Measurements from ENCODE around the gene ACTL10.
A peak's percentile ranks its signal among the peaks of the same experiment; 100 is the strongest.

DNA sequence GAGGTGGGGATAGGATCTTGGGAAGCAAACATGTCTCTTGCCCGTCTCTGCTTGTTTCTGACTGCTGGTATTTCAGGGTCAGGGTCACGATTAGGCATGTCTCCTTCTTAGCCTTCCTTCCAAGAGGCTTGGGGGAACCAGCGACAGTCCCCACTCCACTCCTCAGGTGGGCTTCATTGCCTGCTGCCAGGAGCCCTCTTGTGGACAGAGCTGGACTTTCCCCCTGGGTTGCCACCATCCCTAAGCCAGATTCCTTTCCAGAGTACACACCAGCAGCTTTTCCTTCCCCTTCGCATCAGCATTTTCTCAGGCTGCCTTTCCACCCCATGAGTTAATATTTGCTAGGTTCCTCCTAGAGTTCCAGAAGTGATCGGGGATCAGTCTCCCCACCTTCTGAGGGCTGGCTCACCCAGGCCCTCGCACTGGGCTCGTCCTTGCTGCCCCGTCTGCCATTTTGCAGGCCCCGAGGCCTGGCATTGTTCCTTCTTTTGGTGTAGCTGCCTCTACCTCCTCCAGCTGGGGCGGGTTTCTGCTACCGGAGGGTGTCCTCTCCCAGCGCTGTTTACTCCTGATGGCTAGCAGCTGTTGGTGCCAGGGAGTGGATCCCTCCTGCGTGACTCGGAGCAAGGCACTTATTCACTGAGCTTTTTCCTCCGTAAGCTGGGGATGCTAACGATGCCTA, 13.4 kb upstream of the ACTL10 start:
- TF ChIP-seq, protein P1, sequence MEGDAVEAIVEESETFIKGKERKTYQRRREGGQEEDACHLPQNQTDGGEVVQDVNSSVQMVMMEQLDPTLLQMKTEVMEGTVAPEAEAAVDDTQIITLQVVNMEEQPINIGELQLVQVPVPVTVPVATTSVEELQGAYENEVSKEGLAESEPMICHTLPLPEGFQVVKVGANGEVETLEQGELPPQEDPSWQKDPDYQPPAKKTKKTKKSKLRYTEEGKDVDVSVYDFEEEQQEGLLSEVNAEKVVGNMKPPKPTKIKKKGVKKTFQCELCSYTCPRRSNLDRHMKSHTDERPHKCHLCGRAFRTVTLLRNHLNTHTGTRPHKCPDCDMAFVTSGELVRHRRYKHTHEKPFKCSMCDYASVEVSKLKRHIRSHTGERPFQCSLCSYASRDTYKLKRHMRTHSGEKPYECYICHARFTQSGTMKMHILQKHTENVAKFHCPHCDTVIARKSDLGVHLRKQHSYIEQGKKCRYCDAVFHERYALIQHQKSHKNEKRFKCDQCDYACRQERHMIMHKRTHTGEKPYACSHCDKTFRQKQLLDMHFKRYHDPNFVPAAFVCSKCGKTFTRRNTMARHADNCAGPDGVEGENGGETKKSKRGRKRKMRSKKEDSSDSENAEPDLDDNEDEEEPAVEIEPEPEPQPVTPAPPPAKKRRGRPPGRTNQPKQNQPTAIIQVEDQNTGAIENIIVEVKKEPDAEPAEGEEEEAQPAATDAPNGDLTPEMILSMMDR (conservative IDR thresholded peaks at IDR 0.05) = peak; percentile 77
- no peak for TF ChIP-seq EZH2 (IDR thresholded peaks at IDR 0.05; ENCODE audit: low read depth)
